D721Med (cell line): ENCODE results near the gene IQSEC3.

ENCODE experiments used
- DNase-seq: peaks from one replicate; pipeline ENCODE4 v3.0.0; 2011; ENCODE audit warnings: low spot score; ENCODE audit not compliant: insufficient read length
- FAIRE-seq: peaks from 2 replicates; lab custom pipeline; 2011; peaks lifted over from hg19 to GRCh38; lab: Jason Lieb, UNC
- TF ChIP-seq, protein P1 (sequence below): IDR thresholded peaks from 2 replicates; pipeline ENCODE4 v1.5.1; 2012; ENCODE audit warnings: mild to moderate bottlenecking, control low read depth; ENCODE audit not compliant: insufficient read depth; ENCODE audit errors: missing control alignments

IQSEC3 gene

GRCh38 chr12:190881-191280, 124.3 kb downstream of the IQSEC3 start:
- DNase-seq (no peak), FAIRE-seq (no peak)
- TF ChIP-seq, protein P1, sequence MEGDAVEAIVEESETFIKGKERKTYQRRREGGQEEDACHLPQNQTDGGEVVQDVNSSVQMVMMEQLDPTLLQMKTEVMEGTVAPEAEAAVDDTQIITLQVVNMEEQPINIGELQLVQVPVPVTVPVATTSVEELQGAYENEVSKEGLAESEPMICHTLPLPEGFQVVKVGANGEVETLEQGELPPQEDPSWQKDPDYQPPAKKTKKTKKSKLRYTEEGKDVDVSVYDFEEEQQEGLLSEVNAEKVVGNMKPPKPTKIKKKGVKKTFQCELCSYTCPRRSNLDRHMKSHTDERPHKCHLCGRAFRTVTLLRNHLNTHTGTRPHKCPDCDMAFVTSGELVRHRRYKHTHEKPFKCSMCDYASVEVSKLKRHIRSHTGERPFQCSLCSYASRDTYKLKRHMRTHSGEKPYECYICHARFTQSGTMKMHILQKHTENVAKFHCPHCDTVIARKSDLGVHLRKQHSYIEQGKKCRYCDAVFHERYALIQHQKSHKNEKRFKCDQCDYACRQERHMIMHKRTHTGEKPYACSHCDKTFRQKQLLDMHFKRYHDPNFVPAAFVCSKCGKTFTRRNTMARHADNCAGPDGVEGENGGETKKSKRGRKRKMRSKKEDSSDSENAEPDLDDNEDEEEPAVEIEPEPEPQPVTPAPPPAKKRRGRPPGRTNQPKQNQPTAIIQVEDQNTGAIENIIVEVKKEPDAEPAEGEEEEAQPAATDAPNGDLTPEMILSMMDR = no peak

GRCh38 chr12:191541-191940, 125.0 kb downstream of the IQSEC3 start:
- no peak for DNase-seq
- TF ChIP-seq, protein P1 = no peak
- no peak for FAIRE-seq

GRCh38 chr12:193261-193660, 126.7 kb downstream of the IQSEC3 start:
- FAIRE-seq = no peak
- TF ChIP-seq, protein P1 = no peak
- DNase-seq = no peak

DNA sequence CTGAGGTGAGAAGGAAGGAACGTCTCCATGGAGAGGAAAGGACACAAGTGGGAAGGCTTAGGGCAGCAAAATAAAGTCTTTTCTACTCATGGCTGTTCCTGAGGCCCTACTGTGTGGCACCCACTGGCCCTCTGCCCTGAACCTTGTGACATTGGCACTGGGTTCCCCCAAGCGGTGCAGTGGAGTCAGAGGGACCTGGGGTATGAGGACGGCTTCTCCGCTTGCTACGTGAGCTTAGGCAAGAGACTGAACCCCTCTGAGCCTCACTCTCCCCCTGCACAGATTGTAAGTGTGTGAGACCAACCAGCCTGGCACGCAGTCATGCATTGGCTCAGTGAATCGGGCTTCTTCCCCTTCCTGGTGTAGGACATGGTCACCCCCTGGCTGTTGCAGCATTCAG, 127.7 kb downstream of the IQSEC3 start:
- no peak for DNase-seq
- no peak for FAIRE-seq
- TF ChIP-seq, protein P1 = no peak

GRCh38 chr12:195156-195555, 128.6 kb downstream of the IQSEC3 start:
- TF ChIP-seq, protein P1 = no peak
- DNase-seq (no peak), FAIRE-seq (no peak)

DNA sequence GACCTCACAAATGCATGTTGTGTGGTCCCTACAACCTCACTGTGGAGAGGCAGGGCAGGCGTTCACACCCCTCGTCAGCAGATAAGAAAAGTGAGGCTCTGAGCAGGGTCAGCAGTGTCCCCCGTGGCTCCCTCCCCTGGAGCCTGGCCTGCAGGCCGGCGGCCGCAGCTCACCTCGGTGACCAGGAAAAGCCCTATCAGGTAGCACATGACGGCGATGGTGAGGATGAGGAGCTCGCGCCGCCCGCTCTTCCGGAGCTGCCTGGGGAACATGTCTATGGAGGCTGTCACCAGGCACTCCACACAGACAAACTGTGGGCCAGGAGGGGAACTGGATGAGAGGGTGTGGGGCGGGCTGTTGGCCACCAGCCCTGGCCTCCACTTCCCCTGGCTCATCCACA, 129.4 kb downstream of the IQSEC3 start:
- TF ChIP-seq, protein P1 = no peak
- FAIRE-seq (no peak), DNase-seq (no peak)

DNA sequence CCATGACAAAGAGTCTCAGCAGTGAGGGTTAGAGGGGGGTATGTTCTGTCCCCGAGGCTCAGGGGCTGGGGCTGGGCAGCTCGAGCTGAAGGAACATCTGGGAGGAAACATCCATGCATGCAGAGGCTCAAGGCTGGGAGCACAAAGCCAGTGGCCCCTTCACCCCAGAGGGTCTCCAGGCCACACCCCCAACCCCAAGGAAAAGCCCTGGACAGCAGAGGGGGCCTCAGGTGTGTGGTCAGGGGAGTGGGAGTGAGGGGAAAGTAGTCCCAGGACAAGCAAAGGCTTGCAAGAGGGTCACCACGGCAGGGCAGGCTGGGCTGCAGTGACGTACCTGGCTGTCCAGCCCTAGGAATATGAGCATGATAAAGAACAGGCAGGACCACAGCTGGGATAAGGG, 129.9 kb downstream of the IQSEC3 start:
- FAIRE-seq (no peak), DNase-seq (no peak)
- TF ChIP-seq, protein P1 = no peak
